Hematopoietic multipotent progenitor cell treated with erythropoietin and hydrocortisone succinate and interleukin-3 and kit ligand, for 17 days (in vitro differentiated cells): Measurements from ENCODE around the gene OR51M1.

Source experiments
- DNase-seq: peaks from one replicate; pipeline ENCODE4 v3.0.0-alpha.2; 2015; ENCODE audit warnings: low spot score

Gene OR51M1

DNA sequence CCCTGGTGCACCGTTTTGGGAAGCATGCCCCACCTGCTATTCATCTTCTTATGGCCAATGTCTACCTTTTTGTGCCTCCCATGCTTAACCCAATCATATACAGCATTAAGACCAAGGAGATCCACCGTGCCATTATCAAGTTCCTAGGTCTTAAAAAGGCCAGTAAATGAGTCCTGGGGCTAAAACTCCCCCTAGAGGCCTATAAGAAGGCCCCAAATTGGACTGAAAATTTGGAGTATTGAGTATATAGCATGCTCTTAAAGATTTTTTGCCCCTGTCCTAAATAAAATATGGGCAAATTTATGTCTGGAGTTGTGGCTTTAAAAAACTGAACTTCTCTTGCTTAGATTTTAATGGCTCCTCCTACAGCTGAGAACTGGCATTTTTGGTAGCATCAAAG lies 6.6 kb downstream of the OR51M1 start:
- DNase-seq, result no peak

GRCh38 chr11:5394091-5394490 lies 10.5 kb downstream of the OR51M1 start:
- DNase-seq, result no peak

- DNase-seq, result no peak
Observed at GRCh38 chr11:5398936-5399335, 15.3 kb downstream of the OR51M1 start.

- no peak for DNase-seq
Observed at GRCh38 chr11:5405173-5405572, 21.6 kb downstream of the OR51M1 start.

DNA sequence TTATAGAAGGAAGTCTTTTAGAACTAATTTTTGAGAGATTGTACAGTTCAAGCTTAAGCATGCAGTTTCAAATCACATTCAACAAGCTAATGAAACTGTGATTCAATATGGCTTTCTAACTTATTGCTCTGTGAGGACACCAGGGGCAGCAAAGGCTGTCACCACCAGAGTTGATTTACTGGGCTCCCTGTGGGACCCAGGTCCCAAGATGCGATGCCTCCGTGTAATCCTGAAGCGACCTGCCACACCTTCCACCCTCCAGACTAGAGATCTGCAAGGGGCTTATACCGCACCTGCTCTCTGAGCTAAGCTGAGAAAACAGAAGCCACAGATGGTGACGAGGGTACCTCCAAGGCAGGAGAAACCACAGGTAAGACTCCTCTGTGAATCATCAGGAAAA lies 37.4 kb downstream of the OR51M1 start:
- no peak for DNase-seq

GRCh38 chr11:5421811-5422210 lies 38.2 kb downstream of the OR51M1 start, which contains the start of gene OR51Q1:
Gene OR51Q1 (plus strand): TSS chr11:5422111. CDS start chr11:5422201, 90 bp downstream.
- DNase-seq, result no peak

GRCh38 chr11:5423131-5423530 lies 39.5 kb downstream of the OR51M1 start:
- DNase-seq, result no peak

- no peak for DNase-seq
Observed at GRCh38 chr11:5441414-5441813, 57.8 kb downstream of the OR51M1 start, which contains the start of gene OR51I1. Gene OR51I1 (minus strand): TSS chr11:5441514. CDS start chr11:5441514, 0 bp downstream.
